Stimulated activated CD4-positive, alpha-beta T cell treated with anti-CD3 and anti-CD28 coated beads, Interleukin-2, amount 100 ng/mL, for 48 hours (primary cell): ENCODE results near the gene MAP2K2.

ENCODE experiments used
- DNase-seq, 2 donors: peaks; one replicate each; pipeline ENCODE4 v3.0.0-alpha.2; 2020

MAP2K2 gene

GRCh38 chr19:4075373-4075772 lies 48.5 kb downstream of the MAP2K2 start:
- DNase-seq, result no peak

GRCh38 chr19:4071610-4072009 lies 52.3 kb downstream of the MAP2K2 start:
- no peak for DNase-seq

DNA sequence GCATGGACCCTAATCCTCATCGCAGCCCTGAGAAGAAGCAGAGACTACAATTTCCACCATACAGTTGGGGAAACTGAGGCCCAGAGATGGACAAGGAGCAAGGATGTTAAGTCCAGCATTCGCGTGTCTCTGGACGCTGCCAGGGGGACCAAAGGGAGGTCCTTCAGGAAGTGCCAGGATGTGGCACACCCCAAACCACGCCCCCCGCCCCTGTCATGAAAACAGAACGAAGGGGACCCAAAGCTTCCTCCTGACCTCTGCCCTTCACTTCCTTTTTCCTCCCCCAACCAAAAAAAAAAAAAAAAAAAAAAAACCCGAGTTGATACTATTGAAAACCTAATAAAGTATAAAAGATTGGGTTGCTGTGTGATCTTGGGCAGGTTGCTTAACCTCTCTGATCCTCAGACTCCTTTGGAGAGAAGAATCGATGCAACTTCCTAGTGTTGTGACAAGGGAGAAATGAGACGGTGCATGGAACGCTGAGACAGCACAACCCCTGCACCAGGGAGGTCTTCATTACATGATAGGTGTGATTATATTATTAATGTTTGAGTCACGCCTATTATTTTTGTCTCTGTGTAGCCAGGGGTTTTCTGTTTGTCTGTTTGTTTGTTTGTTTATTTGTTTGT lies 54.5 kb downstream of the MAP2K2 start:
- DNase-seq, result no peak

GRCh38 chr19:4068047-4068966 lies 55.6 kb downstream of the MAP2K2 start:
- DNase-seq, result no peak

DNA sequence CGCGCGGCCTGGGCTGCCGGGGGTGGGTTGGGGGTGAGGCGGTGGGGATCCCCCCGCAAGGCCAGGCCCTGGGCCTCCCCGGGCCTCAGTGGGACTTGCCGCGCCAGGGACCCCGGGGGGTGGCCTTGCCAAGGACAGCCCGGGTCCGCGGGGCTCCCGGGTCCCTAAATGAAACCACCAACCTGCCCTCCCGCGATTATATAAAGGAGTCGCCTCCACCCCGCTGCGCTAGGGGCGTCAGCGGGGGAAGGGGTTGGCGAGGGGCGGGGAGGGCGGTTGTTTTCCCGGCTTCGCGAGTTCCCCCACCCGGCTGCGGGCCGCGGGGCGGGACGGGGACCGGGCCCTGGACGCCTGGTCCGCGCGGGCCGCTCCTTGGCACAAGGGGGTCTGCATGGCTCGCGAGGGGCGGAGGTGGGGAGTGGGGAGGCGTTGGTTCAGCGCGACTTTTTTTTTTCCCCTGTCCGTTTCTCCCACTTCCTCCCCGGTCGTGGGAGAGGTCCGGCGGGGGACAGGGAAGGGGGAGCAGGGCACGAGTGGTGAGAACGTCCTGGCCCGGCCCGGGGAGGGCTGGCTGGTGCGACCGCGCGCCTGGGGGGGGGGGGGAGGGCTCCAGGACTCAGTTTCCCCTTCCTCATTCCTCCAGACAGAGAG lies 56.4 kb downstream of the MAP2K2 start:
- no peak for DNase-seq

- peak; percentile 50 to 57 for DNase-seq
Observed at GRCh38 chr19:4066682-4067395, 57.1 kb downstream of the MAP2K2 start, which contains the start of gene ZBTB7A. TSS of gene ZBTB7A (minus strand) at chr19:4066899. CDS start at chr19:4055232, 11,667 bp downstream.

GRCh38 chr19:4066176-4066606 lies 57.7 kb downstream of the MAP2K2 start:
- no peak for DNase-seq

GRCh38 chr19:4065430-4066175 lies 58.3 kb downstream of the MAP2K2 start:
- DNase-seq, result peak; percentile 93 to 98

DNA sequence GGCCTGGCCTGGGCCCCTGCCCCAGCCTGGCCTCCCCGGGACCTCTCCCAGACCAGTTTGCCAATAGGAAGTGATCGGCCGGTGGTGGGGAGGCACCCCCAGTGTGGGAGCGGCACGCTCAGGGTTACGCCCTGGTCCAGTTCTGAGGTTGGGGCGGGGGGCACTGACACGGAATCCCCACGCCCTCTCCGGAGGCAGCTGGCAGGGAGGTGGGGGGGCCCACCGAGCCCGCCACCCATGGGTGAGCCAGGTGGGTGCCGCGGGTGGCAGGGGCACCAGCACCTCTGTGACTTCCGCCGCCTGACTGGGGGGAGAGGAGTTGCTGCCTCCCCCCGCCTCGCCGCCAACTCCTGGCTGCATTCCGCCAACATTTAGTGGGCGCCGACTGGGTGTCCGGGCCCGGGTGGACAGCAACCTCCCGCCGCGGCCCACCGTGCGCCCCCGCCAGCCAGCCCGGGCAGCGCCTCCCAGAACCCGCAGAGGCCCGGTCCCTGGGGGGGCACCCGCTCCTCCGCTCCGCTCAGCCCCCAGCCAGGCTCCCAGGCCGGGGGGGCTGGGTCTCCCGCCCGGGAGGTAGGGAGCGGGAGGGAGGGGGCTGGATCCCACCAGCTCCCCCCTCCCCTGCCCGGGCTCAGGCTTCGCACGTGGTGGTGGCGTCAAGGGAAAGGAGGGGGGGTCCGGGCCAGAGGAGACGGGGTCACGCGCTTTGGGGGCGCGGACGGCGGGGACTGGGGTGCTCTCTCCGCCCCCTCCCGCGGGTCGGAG lies 59.2 kb downstream of the MAP2K2 start:
- no peak for DNase-seq

- DNase-seq, result no peak
Observed at GRCh38 chr19:4064149-4064495, 59.8 kb downstream of the MAP2K2 start.

- DNase-seq, result no peak
Observed at GRCh38 chr19:4063369-4064148, 60.4 kb downstream of the MAP2K2 start.

- no peak for DNase-seq
Observed at GRCh38 chr19:4062419-4063368, 61.2 kb downstream of the MAP2K2 start.

DNA sequence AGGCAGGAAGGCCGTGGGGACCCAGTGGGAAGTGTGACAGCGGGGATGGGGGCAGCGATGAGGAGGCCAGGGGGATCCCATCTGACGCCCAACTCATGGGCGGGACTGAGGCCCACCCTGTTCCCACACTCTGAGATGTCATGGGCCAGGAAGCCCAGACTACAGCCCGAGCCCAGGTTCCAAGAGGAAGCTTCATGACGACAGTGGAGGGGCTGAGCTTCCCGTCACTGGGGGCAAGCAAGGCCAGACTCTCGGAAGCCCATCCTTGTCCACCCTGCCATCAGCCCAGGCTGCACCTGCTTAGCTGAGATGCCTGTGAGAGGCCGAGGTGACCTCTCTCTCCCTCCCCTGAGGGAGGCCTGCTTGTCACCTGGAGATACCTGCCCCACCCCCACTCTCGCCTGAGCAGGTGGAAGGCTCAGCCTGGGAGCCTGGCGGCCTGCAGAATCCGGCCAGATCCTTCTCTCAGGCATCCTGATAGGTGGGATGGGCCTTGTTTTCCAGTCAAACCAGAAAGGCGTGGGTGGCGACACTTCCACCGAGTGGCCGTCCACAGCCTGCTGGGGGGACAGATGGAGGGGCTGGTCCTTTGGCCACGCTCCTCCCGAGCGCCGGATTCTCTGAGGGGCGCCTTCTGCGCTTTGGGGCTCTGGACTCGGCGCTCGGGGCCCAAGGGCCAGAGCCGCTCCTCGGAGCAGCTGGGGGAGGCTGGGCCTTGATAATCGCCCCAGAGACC lies 62.1 kb downstream of the MAP2K2 start:
- DNase-seq, result no peak

- DNase-seq, result no peak
Observed at GRCh38 chr19:4061178-4061682, 62.7 kb downstream of the MAP2K2 start.

- no peak for DNase-seq
Observed at GRCh38 chr19:4060621-4061177, 63.2 kb downstream of the MAP2K2 start.

GRCh38 chr19:4059891-4060620 lies 63.9 kb downstream of the MAP2K2 start:
- no peak for DNase-seq

GRCh38 chr19:4059453-4059871 lies 64.5 kb downstream of the MAP2K2 start:
- DNase-seq, result no peak
